Embryonic facial prominence (tissue), 1 donor: ENCODE measurements around the gene HGS.

Source experiments
- DNase-seq: peaks from one replicate; pipeline ENCODE4 v3.0.0-alpha.2; 2016; ENCODE audit errors: extremely low spot score

Gene HGS

GRCh38 chr17:81685108-81685507, 1.3 kb downstream of the HGS start:
- no peak for DNase-seq

GRCh38 chr17:81686614-81687013, 2.8 kb downstream of the HGS start:
- no peak for DNase-seq

- no peak for DNase-seq
Observed at GRCh38 chr17:81687770-81688541, 4.1 kb downstream of the HGS start.

- no peak for DNase-seq
Observed at GRCh38 chr17:81688616-81689015, 4.8 kb downstream of the HGS start.

GRCh38 chr17:81690066-81690465, 6.3 kb downstream of the HGS start:
- DNase-seq, result no peak

GRCh38 chr17:81690549-81690948, 6.7 kb downstream of the HGS start:
- DNase-seq, result no peak

- DNase-seq, result no peak
Observed at GRCh38 chr17:81691196-81691595, 7.4 kb downstream of the HGS start.

GRCh38 chr17:81691608-81692007, 7.8 kb downstream of the HGS start:
- DNase-seq, result no peak

- DNase-seq, result no peak
Observed at GRCh38 chr17:81693509-81694210, 9.8 kb downstream of the HGS start.

GRCh38 chr17:81694810-81695209, 11.0 kb downstream of the HGS start:
- DNase-seq, result no peak

- no peak for DNase-seq
Observed at GRCh38 chr17:81695211-81695610, 11.4 kb downstream of the HGS start.

GRCh38 chr17:81695801-81696200, 12.0 kb downstream of the HGS start:
- DNase-seq, result no peak

- DNase-seq, result no peak
Observed at GRCh38 chr17:81696218-81696941, 12.6 kb downstream of the HGS start.

- no peak for DNase-seq
Observed at GRCh38 chr17:81697261-81698044, 13.6 kb downstream of the HGS start.

- DNase-seq, result no peak
Observed at GRCh38 chr17:81700353-81701287, 16.8 kb downstream of the HGS start.

- DNase-seq, result no peak
Observed at GRCh38 chr17:81701288-81702071, 17.7 kb downstream of the HGS start.

- peak; percentile 90 for DNase-seq
Observed at GRCh38 chr17:81702934-81703746, 19.3 kb downstream of the HGS start, which contains the start of gene MRPL12. TSS of gene MRPL12 (plus strand) at chr17:81703367. CDS start at chr17:81703502, 135 bp downstream.

- DNase-seq, result no peak
Observed at GRCh38 chr17:81703747-81704654, 20.2 kb downstream of the HGS start.
